HS-27A (cell line): ENCODE measurements around the gene PET117.
"Not testable (repeated sequence)": the region's sequence is repeated elsewhere in the genome, so short reads cannot be mapped to it uniquely, and the experiment has no call there.

Source experiments
- DNase-seq: peaks from one replicate; pipeline ENCODE4 v3.0.0-alpha.2; 2012; ENCODE audit warnings: low read depth, missing footprints

Gene PET117

GRCh38 chr20:18164356-18164755 lies 26.7 kb downstream of the PET117 start:
- DNase-seq = no peak

- DNase-seq = no peak
These were observed 27.9 kb downstream of the PET117 start for GRCh38 chr20:18165553-18165952.

- no peak for DNase-seq
These were observed 28.7 kb downstream of the PET117 start for GRCh38 chr20:18166241-18166881.

- DNase-seq = no peak
These were observed 29.3 kb downstream of the PET117 start for GRCh38 chr20:18166950-18167349.

- DNase-seq = no peak
These were observed 34.7 kb downstream of the PET117 start for GRCh38 chr20:18172379-18172778.

- DNase-seq = no peak
These were observed 37.4 kb downstream of the PET117 start for GRCh38 chr20:18174906-18175683.

GRCh38 chr20:18176318-18176785 lies 38.7 kb downstream of the PET117 start:
- no peak for DNase-seq

- DNase-seq = not testable (repeated sequence)
These were observed 42.7 kb downstream of the PET117 start for GRCh38 chr20:18180366-18180765.

- DNase-seq = no peak
These were observed 43.2 kb downstream of the PET117 start for GRCh38 chr20:18180815-18181214.

- DNase-seq = no peak
These were observed 49.4 kb downstream of the PET117 start for GRCh38 chr20:18187020-18187419.

GRCh38 chr20:18188434-18188833 lies 50.8 kb downstream of the PET117 start:
- DNase-seq = no peak

GRCh38 chr20:18190338-18191233 lies 52.9 kb downstream of the PET117 start:
- DNase-seq = no peak

GRCh38 chr20:18191306-18191705 lies 53.6 kb downstream of the PET117 start:
- no peak for DNase-seq
